GM19193 (cell line): Measurements from ENCODE around the gene COP1.

Experiments
- POLR2A ChIP-seq: IDR thresholded peaks from 4 replicates; pipeline ENCODE4 v1.6.1; 2011; ENCODE audit not compliant: insufficient read depth, insufficient read length; ENCODE audit errors: extremely low read depth

The COP1 gene

DNA sequence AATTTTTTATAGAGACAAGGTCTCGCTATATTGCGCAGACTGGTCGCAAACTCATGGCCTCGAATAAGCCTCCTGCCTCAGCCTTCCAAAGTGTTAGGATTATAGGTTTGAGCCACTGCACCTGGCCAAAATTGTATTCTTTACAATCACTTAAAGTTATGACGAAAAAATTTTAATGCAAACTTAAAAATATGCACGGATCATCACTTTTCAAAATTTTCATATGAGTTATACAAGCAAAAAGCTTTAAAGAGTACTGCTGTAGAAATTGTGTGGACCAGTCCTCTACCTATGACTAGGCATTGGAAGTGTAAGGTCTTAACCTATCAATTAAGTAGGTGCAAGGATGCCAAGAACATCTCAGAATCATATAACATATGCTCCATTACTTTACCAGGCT lies 34.9 kb downstream of the COP1 start:
- no peak for TF ChIP-seq POLR2A

DNA sequence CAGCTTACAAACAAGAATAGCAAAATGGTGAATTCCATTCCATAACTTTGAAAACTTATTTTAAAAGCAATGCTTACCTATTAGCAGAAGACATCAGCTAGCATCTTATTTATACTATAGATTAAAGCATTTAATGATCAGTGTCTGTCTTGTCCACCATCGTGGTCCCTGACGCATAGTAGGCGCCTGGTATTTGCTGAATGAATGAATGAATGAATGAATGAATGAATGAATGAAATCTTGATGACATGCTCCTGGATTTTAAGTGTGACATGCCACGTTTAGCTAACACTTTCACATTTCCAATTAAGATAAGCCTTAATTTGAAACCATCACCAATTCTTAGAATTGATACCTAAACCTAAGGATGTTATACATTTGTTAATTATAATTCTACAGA lies 39.9 kb downstream of the COP1 start:
- no peak for TF ChIP-seq POLR2A

DNA sequence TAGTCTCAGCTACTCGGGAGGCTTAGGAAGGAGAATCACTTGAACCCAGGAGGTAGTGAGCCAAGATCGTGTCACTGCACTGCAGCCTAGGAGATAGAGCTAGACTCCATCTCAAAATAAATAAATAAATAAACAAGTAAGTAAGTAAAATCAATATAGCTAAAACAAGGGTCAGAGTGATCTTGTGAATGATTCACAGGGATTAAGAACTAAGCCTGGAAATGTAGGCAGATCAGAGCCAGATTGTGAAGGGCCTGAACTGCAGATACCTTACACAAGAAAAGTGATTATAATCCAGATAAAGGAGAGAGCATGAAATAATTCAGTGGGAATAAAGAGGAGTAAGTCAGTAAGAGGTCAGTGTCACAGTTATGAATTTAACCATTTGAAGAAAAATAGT lies 41.5 kb downstream of the COP1 start:
- TF ChIP-seq POLR2A = no peak

DNA sequence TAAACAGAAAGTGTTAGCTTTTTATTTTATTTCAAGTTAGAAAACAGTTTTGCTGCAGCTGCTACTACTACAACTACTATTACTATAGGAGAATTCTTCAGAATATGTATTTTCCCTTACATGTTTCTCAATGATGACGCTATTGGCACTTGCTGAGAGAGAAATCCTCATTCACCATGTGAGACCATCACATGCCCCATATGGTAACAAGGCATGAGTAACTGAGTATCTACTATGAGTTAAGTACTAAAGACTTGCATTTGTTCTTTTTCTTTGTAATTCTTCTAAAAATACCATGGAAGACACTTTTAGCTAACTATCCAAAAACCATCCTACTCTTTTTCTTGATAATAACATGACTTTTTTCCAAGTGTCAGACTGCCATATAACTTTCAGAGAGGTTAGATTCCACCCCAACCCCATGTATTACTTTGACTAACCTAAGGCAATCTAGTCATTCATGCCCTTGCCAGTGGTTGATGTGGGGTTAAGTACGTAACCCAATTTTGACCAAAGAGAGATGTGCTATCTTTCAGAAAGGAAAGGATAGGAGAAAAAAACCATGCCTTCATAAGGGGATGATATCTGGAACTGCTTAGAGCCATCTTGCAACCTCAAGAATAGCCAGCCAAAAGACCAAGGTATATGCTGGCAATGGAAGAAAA lies 42.9 kb downstream of the COP1 start:
- TF ChIP-seq POLR2A = no peak

DNA sequence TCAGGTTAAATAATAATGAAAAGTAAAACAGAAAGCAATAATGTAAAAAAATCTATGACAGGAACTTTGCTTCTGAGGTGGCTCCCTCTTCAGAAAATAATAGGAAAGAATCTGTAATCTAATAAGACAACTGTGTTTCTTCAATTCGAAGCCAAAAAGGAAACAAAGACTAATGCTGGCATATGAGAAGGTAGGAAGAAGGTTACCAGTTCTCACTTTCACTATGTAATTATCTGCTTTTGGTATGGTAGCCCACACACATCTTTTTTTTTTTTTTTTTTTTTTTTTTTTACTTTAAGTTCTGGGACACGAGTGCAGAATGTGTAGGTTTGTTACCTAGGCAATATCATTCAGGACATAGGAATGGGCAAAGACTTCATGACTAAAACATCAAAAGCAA lies 47.1 kb downstream of the COP1 start:
- TF ChIP-seq POLR2A = no peak

DNA sequence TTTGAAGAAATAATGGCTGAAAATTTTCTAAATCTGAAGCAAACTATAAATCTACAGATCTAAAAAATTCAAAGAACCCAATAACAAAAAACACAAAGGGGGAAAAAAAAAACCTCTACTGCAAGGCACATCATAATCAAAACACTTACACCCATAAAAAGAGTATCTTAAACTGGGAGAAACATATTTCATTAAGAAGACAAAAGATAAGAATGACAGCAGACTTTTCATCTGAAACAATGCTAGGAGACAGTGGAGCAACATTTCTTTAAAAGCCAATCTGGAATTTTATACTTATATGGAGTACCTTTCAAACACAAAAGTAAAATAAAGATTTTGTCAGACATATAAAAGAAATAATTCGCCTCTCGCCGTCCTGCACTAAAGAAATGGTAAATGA lies 49.1 kb downstream of the COP1 start:
- TF ChIP-seq POLR2A = no peak

DNA sequence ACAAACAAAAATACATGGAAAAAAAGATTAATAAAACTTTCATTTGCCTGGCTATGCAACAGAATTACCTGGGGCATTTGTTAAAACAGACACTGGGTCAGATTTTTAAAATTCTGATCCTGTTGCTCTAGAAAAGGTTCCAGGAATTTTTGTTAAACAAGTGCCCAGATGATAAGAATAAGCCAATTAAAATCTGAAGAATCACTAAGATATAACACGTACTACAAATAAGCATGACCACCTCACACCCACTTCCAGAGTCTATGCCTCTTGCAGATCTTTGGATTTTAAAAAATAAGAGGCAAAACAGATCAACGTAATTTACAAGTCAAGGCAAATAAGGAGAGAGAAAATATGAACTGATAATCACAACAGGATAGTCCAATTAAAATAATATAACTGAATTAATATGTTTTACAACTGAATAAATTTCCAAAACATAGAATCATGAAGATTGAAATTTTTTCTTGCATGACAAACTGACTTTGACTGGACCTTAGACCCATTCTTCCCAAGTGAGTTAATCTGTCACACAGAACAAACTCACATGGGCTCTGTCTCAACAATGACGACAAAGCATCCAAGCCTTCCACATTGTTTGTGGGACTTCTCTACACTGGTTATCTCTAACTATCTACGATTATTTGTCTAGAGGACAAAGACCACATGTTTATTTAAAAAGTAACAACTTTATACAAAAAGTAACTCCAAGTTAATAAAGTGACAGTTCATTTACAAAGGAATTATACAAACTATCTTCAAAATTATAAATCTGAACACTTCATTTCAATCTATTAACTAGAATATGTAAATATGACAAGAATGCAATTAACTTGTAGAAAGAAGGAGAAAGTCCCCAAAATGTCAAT lies 56.9 kb downstream of the COP1 start:
- no peak for TF ChIP-seq POLR2A

DNA sequence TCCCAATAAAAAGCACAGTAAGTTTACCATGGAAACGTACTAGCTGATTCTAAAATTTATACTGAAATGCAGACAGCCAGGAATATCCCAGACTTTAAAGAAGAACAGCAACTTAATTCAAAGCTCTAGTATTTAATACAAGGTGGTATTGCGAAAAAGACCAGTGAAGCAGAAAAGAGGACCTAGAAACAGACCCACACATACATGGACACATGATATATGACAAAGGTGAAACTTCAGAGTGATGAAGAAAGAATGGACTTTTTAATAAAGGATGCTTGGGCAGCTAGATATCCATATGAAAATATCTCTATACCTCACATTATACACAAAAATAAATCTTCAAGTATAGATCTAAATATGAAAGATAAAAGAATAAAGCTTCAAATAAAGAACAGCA lies 62.6 kb downstream of the COP1 start:
- no peak for TF ChIP-seq POLR2A

DNA sequence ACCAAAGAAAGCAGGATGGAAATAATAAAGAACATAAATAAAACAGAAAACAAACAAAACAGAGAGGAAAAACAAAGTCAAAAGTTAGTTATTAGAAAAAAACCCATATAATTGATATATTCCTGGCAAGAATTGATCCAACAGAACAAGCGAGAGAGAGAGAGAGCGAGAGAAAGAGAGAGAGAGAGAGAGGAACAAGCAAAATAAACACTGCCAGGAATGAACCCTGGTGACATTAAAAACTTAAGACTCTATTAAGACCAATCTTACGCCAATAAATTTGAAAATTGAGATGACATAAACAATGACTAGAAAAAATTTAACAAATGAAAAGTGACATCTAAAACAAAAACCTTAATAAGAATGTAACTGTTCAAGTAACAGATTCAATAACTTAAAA lies 64.1 kb downstream of the COP1 start:
- TF ChIP-seq POLR2A = no peak

DNA sequence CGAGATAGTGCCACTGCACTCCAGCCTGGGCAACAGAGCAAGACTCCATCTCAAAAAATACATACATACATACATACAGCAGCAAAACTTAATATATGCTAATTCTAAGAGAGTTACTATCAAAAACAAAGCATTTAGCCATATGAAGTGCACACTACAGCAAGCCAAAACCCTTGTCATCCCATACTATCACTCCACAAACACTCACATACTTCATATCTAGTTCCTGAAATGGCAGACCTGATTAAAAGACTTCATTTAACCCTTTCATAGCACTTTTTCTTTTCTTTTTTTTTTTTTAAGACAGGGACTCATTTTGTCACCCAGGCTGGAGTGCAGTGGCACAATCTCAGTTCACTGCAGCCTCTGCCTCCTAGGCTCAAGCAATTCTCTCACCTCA lies 65.6 kb downstream of the COP1 start:
- TF ChIP-seq POLR2A = no peak

DNA sequence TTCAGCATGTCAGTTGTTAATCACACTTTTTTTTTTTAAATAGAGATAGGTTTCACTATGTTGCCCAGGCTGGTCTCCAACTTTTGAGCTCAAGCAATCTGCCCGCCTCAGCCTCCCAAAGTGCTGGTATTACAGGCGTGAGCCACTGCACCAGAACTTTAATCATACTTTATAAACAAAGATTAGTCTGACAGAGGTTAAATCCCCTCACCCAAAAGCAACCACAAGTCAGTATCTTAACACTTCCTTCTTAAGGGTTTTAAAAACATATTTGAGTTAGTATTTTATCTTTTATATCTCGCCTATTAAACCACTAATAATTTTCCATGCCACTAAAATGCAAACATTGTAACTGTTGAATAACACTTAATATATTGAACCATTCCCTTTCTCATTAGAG lies 70.2 kb downstream of the COP1 start:
- no peak for TF ChIP-seq POLR2A

DNA sequence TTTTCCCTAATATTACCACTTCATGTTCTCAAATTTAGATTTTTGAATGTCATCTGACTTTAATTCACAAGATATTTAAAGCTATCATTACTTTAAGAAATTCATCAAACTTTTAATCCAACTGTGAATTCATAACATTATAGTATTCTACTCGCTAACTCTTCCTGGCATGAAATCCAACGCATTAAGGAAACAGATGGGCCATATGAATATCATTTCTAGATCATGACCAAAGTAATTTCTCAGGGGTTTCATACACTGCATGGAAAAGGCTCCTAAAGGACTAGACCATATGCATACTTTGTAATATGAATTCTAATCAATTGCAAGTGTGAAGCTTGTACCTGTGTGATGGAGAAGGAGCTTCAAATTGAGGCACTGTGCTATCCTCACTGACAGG lies 72.4 kb downstream of the COP1 start:
- no peak for TF ChIP-seq POLR2A

DNA sequence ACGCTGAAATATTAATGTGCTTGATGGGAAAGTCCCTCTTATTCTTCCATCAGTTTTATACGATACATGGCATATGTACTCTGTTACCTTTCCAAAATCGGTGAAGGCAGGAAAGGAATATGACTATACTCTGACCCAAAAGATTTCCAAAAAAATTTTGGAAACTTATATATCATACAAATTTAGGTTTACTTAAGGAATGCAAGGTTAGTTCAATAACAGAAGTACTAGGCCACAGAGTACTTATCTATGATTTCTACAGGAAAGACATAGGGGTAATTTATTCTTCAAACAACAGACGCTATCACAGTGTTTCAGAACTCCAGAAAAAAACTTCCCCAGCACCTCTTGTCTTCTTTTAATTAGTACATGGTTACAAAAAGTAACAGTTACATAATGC lies 84.8 kb downstream of the COP1 start:
- no peak for TF ChIP-seq POLR2A

DNA sequence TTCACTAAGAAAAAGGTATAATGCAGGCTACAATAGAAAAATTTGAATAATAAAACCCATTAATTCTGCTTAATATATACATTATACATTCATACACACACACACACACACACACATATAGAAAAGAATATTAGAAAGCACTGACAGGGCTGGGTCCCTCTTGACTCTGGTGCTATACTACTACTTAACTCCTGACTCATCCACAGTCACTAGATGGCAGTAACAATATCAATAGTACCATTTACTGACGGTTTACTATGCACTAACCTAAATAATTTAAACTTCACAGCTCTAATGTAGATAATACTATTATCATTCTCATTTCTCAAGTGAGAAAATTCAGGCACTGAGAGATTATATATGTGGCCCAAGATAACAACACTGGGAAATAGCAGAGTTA lies 87.5 kb downstream of the COP1 start:
- no peak for TF ChIP-seq POLR2A

DNA sequence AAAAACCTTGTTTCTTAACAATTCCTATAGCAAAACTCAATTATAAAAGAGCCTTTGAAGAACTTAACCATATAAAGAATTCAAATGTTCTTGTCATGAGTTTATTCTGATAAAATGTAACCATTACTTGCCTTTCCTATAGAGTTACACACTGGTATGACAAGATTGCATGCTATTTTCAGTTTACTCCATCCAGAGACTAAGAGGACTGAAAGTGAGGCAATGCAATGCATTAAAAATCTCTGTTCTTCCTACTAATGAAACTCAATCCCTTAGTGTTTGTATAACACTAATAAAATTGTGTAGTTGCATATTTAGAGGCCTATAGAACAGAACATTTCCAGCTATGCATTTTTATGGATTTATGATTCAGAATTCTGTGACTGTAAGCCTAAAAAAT lies 88.1 kb downstream of the COP1 start:
- no peak for TF ChIP-seq POLR2A

DNA sequence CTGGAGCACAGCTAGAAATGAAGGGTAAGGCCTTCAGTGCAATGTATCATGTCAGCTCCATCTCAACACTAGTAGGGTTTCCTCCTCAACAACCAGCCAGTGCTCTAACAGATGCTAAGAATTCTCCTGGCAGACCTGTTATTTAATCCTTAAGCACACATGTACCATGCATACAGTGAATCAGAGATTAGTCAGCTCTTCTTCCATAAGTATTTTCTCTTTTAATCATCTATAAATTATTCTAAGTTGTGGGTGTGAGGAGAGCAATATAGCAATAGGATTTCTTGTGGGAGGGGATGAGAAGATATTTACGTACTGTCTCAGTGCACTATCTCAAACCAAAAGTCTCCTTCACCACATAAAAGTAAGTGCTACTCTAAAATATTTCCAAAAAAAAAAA lies 95.3 kb downstream of the COP1 start:
- no peak for TF ChIP-seq POLR2A
